Karpas-422 (cell line): ENCODE results near the gene TMEM30B. TPM values are rescaled to one million over a fixed set of nuclear protein-coding genes. Genes with fewer than 3 reads are reported as not detected.
A peak's percentile ranks its signal among the peaks of the same experiment; 100 is the strongest.
"Not testable (repeated sequence)": the region's sequence is repeated elsewhere in the genome, so short reads cannot be mapped to it uniquely, and the experiment has no call there.

Experiments used
- DNase-seq: peaks from one replicate; pipeline ENCODE4 v3.0.0-alpha.2; 2015
- H2AFZ ChIP-seq: fragments of 200-600 bp; sonication (generic); 2 replicates; pipeline ENCODE4 v1.6.1; 2014; ENCODE audit warnings: antibody characterized with exemption, low read length, mixed read lengths
- H3K27ac ChIP-seq: fragments of 200-600 bp; sonication (generic); 2 replicates; pipeline ENCODE4 v1.5.1; 2014; ENCODE audit warnings: mild to moderate bottlenecking, low read length, moderate library complexity
- H3K27me3 ChIP-seq: fragments of 200-600 bp; sonication (generic); 2 replicates; pipeline ENCODE4 v1.6.1; 2014; ENCODE audit warnings: low read length, mixed read lengths
- H3K36me3 ChIP-seq: fragments of 200-600 bp; sonication (generic); 2 replicates; pipeline ENCODE4 v1.6.1; 2014; ENCODE audit warnings: low read length, mixed read lengths; ENCODE audit not compliant: insufficient read depth
- H3K4me1 ChIP-seq: fragments of 200-600 bp; sonication (generic); 2 replicates; pipeline ENCODE4 v1.6.1; 2014; ENCODE audit warnings: mild to moderate bottlenecking, low read length, mixed read lengths
- H3K4me2 ChIP-seq: fragments of 200-600 bp; sonication (generic); 2 replicates; pipeline ENCODE4 v1.6.1; 2014; ENCODE audit warnings: low read length, low read depth, mild to moderate bottlenecking; ENCODE audit not compliant: poor library complexity, severe bottlenecking
- H3K4me3 ChIP-seq: fragments of 200-600 bp; sonication (generic); 2 replicates; pipeline ENCODE4 v1.5.1; 2014; ENCODE audit warnings: mild to moderate bottlenecking, antibody characterized with exemption, low read length, mixed read lengths
- H3K79me2 ChIP-seq: fragments of 200-600 bp; sonication (generic); 2 replicates; pipeline ENCODE4 v1.6.1; 2014; ENCODE audit warnings: mild to moderate bottlenecking, low read length, mixed read lengths
- H3K9ac ChIP-seq: fragments of 200-600 bp; sonication (generic); 2 replicates; pipeline ENCODE4 v1.6.0; 2014; ENCODE audit warnings: low read length
- H3K9me2 ChIP-seq: fragments of 200-600 bp; sonication (generic), shearing (Covaris generic); replicated peaks from 2 replicates; pipeline ENCODE4 v1.6.0; 2014; ENCODE audit warnings: mild to moderate bottlenecking, low read length, moderate library complexity; ENCODE audit not compliant: insufficient read depth
- H3K9me3 ChIP-seq: fragments of 300-700, 200-600 bp; sonication (generic); 2 replicates; pipeline ENCODE4 v1.6.1; 2014; ENCODE audit warnings: low read length, mixed read lengths
- H4K20me1 ChIP-seq: fragments of 200-600 bp; sonication (generic); 2 replicates; pipeline ENCODE4 v1.6.1; 2014; ENCODE audit warnings: mild to moderate bottlenecking, antibody characterized with exemption, low read length, low read depth; ENCODE audit not compliant: insufficient read depth
- total RNA-seq: library from RNA; depleted of rRNA; stranded (reverse); fragments of >200 nt; shearing (Covaris generic); gene quantifications from 2 replicates; pipeline ENCODE4 v1.2.3, GENCODE V29; 2014; ENCODE audit warnings: low replicate concordance

TMEM30B gene
- total RNA-seq, 1 experiment from 2014 or later = not detected

DNA sequence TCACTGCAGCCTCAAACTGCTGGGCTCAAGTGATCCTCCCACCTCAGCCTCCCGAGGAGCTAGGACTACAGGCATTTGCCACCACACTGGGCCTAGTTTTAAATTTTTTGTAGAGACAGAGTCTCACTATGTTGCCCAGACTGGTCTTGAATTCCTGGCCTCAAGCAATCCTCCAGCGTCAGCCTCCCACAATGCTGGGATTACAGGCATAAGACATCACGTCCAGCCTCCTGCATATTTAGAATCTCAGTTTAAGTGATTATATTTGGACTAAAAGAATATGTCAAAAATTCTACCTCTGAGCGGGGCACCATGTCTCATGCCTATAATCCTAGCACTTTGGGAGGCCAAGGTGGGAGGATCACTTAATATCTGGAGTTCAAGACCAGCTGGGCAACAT lies 27.6 kb upstream of the TMEM30B start:
- H3K4me3 ChIP-seq, H4K20me1 ChIP-seq, H3K27me3 ChIP-seq, H3K27ac ChIP-seq, H3K79me2 ChIP-seq, H3K36me3 ChIP-seq, H3K9ac ChIP-seq, H3K9me3 ChIP-seq, DNase-seq, H3K4me1 ChIP-seq, H2AFZ ChIP-seq, H3K4me2 ChIP-seq, H3K9me2 ChIP-seq: not testable (repeated sequence)

DNA sequence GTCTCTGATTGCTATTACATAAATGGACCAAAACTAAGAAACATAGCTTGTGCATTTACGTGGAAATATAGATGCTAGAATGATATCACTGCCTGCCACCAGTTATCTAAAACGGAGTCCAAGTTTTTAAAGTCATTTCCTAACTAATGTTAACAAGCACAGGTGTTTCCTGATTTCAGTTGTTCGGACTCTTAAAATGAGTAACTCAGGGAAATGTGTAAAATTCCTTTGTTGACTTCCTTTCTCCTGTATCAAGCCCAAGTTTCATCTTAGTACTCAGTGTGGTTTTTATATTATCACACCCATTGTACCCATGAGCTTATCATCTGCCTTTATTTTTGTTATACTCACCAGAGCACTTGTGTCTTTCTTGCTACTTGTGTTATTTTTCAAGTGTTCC lies 27.1 kb upstream of the TMEM30B start:
- Histone ChIP-seq H2AFZ (no peak overlapping the region), H3K4me2 (no peak overlapping the region), H3K79me2 (no peaks in the 10 kb centered on the region), H3K9me2 (no peaks in the 10 kb centered on the region), H3K4me3 (no peak overlapping the region), H3K27ac (no peak overlapping the region), H3K4me1 (no peaks in the 10 kb centered on the region), H4K20me1 (no peaks in the 10 kb centered on the region), H3K9ac (no peak overlapping the region), H3K27me3 (no peaks in the 10 kb centered on the region), H3K36me3 (no peaks in the 10 kb centered on the region), H3K9me3 (peaks cover 7% of the 10 kb centered on the region; the same call in 1 of the 2 replicates)
- DNase-seq = no peak

DNA sequence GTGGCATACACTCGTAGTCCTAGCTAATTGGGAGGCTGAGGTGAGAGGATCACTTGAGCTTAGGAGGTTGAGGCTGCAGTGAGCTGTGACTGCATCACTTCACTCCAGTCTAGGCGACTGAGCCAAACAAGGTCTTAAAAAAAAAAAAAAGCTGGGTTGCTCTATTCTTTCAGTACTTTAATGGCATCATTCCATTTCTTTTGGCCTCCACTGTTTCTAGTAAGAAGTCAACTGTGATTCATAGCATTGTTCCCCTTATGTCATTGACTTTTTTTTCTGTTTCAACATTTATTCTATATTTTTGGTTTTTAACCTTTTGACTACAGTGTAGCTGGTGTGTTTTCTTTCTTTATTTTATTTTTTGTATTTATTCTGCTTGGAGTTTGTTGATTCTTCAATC lies 23.6 kb upstream of the TMEM30B start:
- DNase-seq = no peak
- H3K4me2 ChIP-seq = no peak overlapping the region
- H3K27me3 ChIP-seq = no peaks in the 10 kb centered on the region

DNA sequence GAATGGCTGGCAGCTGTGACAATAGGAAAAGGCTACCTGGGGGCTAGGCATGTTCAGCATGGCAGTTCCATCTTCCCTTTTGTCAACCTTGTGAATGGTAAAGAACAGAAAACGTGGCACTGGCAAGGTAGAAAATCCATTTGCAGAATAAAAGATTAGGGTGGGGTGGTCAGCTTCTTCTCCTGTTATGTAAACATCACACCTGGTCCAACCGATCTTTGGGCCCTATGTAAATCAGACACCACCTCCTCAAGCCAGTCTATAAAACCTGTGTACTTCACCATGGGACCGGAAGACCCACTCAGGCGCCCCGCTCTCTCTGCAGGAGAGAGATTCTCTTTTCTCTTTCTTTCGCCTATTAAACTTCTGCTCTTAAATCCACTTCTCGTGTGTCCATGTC lies 19.6 kb upstream of the TMEM30B start:
- peaks cover 19% of the 10 kb centered on the region for H3K4me1 ChIP-seq
- H3K9me3 ChIP-seq = no peaks in the 10 kb centered on the region
- H3K9me2 ChIP-seq = no peaks in the 10 kb centered on the region
- no peak overlapping the region for H2AFZ ChIP-seq
- H3K36me3 ChIP-seq = no peaks in the 10 kb centered on the region
- no peak for DNase-seq
- H3K79me2 ChIP-seq = no peaks in the 10 kb centered on the region
- no peaks in the 10 kb centered on the region for H4K20me1 ChIP-seq
- no peaks in the 10 kb centered on the region for H3K27me3 ChIP-seq
- no peak overlapping the region for H3K4me3 ChIP-seq
- no peak overlapping the region for H3K9ac ChIP-seq
- H3K27ac ChIP-seq = no peak overlapping the region
- peak overlapping the region; percentile 19 for H3K4me2 ChIP-seq

More for the DNA sequence above, 23.6 kb upstream of the TMEM30B start:
- peaks cover 16% of the 10 kb centered on the region for H3K4me1 ChIP-seq
- H3K79me2 ChIP-seq = no peaks in the 10 kb centered on the region
- H3K9ac ChIP-seq = no peak overlapping the region
- H2AFZ ChIP-seq = no peak overlapping the region
- no peaks in the 10 kb centered on the region for H3K9me2 ChIP-seq
- no peak overlapping the region for H3K4me3 ChIP-seq
- H3K36me3 ChIP-seq = no peaks in the 10 kb centered on the region
- H4K20me1 ChIP-seq = no peaks in the 10 kb centered on the region
- H3K27ac ChIP-seq = no peak overlapping the region
- no peaks in the 10 kb centered on the region for H3K9me3 ChIP-seq

DNA sequence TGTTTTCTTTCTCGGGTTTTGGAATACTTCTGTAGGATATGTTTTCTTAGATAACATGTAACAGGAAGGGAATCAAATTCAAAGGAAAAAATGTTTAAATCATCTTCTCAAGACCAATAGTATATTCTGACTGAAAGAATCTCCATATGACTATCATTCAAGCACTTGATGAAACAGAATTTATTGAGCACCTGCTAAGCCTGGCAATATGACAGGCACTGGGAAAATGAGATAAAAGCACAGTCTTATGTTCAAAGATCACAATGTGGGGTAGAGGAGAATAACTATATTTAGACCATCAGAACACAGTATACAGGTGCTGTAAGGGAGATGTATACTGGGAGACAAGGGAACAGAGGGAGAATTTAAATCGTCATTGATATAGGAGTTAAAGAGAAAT lies 19.1 kb upstream of the TMEM30B start:
- H3K9me2 ChIP-seq = no peaks in the 10 kb centered on the region
- H3K9ac ChIP-seq = no peak overlapping the region
- H3K27me3 ChIP-seq = no peaks in the 10 kb centered on the region
- H2AFZ ChIP-seq = no peak overlapping the region
- H3K36me3 ChIP-seq = no peaks in the 10 kb centered on the region
- peaks cover 19% of the 10 kb centered on the region for H3K4me1 ChIP-seq
- H3K4me2 ChIP-seq = peak overlapping the region; percentile 19
- no peaks in the 10 kb centered on the region for H3K79me2 ChIP-seq
- no peak overlapping the region for H3K27ac ChIP-seq
- no peaks in the 10 kb centered on the region for H4K20me1 ChIP-seq
- no peak for DNase-seq
- H3K9me3 ChIP-seq = no peaks in the 10 kb centered on the region
- H3K4me3 ChIP-seq = no peak overlapping the region

DNA sequence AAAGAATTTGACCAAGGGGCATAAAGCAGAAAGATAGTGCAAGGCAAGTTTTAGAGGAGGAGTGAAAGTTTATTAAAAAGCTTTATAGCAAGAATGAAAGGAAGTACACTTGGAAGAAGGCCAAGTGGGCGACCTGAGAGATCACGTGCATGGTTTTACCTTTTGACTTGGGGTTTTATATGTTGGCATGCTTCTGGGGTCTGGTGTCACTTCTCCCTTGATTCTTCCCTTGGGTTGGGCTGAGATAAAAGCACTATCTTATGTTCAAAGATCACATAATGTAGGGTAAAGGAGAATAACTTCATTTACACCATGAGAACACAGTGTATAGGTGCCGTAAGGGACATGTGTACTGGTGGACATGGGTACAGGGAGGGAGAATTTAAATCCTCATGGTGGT lies 17.7 kb upstream of the TMEM30B start:
- H4K20me1 ChIP-seq = no peaks in the 10 kb centered on the region
- no peak for DNase-seq
- no peaks in the 10 kb centered on the region for H3K36me3 ChIP-seq
- H3K9me2 ChIP-seq = no peaks in the 10 kb centered on the region
- no peak overlapping the region for H3K27ac ChIP-seq
- H3K4me1 ChIP-seq = peaks cover 19% of the 10 kb centered on the region
- H3K27me3 ChIP-seq = no peaks in the 10 kb centered on the region
- H3K4me2 ChIP-seq = no peak overlapping the region
- H2AFZ ChIP-seq = no peak overlapping the region
- H3K9me3 ChIP-seq = no peaks in the 10 kb centered on the region
- no peaks in the 10 kb centered on the region for H3K79me2 ChIP-seq
- no peak overlapping the region for H3K4me3 ChIP-seq
- no peak overlapping the region for H3K9ac ChIP-seq

DNA sequence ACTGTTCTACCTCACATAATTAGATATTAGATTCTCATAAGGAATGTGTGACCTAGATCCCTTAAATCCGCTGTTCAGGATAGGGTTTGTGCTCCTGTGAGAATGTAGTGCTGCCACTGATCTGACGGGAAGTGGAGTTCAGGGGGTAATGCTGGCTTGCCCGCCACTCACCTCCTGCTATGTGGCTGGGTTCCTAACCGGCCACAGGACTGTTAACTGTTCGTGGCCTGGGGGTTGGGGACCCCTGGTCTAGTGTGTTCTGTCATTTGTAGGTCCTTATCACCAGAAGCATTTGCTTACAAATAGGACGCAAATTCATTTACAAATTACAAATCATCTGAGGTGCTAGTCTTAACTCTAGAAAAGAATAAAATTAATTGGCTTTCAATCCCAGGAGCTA lies 16.4 kb upstream of the TMEM30B start:
- no peak overlapping the region for H3K4me3 ChIP-seq
- H3K27ac ChIP-seq = no peak overlapping the region
- no peaks in the 10 kb centered on the region for H3K9me3 ChIP-seq
- no peaks in the 10 kb centered on the region for H3K79me2 ChIP-seq
- H3K36me3 ChIP-seq = no peaks in the 10 kb centered on the region
- peaks cover 19% of the 10 kb centered on the region for H3K4me1 ChIP-seq
- no peaks in the 10 kb centered on the region for H4K20me1 ChIP-seq
- no peak overlapping the region for H3K4me2 ChIP-seq
- H3K9me2 ChIP-seq = no peaks in the 10 kb centered on the region
- no peak overlapping the region for H2AFZ ChIP-seq
- no peak for DNase-seq
- H3K9ac ChIP-seq = no peak overlapping the region
- no peaks in the 10 kb centered on the region for H3K27me3 ChIP-seq

DNA sequence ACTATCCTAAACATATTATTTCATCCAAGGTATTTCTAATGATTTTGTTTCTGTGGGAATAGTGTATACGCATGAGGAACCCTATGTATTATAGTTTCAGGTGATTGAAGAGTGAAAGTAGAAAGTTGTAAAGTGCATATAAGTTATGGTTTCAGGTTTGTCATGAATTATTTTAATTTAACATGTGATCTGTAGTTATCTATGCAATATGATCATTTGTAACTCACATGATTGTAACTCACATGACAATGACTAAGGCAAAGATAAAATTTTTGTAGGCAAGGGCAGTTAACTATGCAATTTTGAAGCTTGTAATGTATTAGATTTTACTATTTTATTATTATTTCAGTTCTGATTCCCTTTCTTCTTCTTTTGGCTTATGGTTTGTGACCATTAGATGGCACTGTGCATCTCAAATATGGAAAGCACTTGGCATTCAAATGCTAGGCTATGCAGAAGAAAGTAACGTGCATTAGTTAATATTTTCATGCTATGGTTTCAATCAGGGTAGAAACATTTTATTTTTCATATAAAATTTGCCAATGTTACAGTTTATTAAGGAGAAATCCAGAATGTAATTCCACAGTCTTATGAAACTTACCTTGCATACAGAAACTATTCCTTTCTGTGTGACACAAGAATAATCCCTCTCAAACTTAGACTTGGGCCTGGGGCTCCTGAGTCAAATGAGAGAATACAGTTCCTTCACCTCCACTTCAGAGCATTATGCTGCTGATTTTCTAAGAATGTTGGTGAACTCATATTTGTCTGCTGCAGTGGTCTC lies 15.8 kb upstream of the TMEM30B start:
- Histone ChIP-seq H4K20me1 (no peaks in the 10 kb centered on the region), H3K4me2 (no peak overlapping the region), H3K4me3 (no peak overlapping the region), H3K27ac (no peak overlapping the region), H3K9me3 (no peaks in the 10 kb centered on the region), H2AFZ (no peak overlapping the region), H3K36me3 (no peaks in the 10 kb centered on the region), H3K9me2 (no peaks in the 10 kb centered on the region), H3K79me2 (no peaks in the 10 kb centered on the region), H3K4me1 (peaks cover 19% of the 10 kb centered on the region), H3K9ac (no peak overlapping the region), H3K27me3 (no peaks in the 10 kb centered on the region)
- DNase-seq = peak; percentile 90
